Body of pancreas (tissue), 4 donors: ENCODE data around the gene USP34.

Experiments
- POLR2A ChIP-seq, 3 donors: fragments of 450-650 bp; IDR thresholded peaks; one replicate each; pipeline ENCODE4 v1.6.1; 2016; ENCODE audit warnings: antibody characterized with exemption in 3 of 3, mild to moderate bottlenecking in 2 of 3
- TF ChIP-seq, protein P1 (sequence below), 7 experiments: fragments of 450-650 bp in 4 of 7; fragments of 200-600 bp in 3 of 7; sonication (generic) in 3 of 7; IDR thresholded peaks; one replicate each; pipeline ENCODE4 v1.5.1; 2016 to 2019; ENCODE audit warnings: antibody characterized with exemption in 7 of 7

GRCh38 chr2:61320181-61320580 lies 150.7 kb downstream of the USP34 start:
- TF ChIP-seq, protein P1, sequence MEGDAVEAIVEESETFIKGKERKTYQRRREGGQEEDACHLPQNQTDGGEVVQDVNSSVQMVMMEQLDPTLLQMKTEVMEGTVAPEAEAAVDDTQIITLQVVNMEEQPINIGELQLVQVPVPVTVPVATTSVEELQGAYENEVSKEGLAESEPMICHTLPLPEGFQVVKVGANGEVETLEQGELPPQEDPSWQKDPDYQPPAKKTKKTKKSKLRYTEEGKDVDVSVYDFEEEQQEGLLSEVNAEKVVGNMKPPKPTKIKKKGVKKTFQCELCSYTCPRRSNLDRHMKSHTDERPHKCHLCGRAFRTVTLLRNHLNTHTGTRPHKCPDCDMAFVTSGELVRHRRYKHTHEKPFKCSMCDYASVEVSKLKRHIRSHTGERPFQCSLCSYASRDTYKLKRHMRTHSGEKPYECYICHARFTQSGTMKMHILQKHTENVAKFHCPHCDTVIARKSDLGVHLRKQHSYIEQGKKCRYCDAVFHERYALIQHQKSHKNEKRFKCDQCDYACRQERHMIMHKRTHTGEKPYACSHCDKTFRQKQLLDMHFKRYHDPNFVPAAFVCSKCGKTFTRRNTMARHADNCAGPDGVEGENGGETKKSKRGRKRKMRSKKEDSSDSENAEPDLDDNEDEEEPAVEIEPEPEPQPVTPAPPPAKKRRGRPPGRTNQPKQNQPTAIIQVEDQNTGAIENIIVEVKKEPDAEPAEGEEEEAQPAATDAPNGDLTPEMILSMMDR (IDR thresholded peaks at IDR 0.05): no peak
- TF ChIP-seq POLR2A (IDR thresholded peaks at IDR 0.05): no peak
